ENCODE data around the gene KANSL1. TPM values are rescaled to one million over a fixed set of nuclear protein-coding genes. Genes with fewer than 3 reads are reported as not detected.

Gene KANSL1
- polyA plus RNA-seq, 1 of the 3 experiments (the other 2 are of a cell fraction) = 10.0 TPM

DNA sequence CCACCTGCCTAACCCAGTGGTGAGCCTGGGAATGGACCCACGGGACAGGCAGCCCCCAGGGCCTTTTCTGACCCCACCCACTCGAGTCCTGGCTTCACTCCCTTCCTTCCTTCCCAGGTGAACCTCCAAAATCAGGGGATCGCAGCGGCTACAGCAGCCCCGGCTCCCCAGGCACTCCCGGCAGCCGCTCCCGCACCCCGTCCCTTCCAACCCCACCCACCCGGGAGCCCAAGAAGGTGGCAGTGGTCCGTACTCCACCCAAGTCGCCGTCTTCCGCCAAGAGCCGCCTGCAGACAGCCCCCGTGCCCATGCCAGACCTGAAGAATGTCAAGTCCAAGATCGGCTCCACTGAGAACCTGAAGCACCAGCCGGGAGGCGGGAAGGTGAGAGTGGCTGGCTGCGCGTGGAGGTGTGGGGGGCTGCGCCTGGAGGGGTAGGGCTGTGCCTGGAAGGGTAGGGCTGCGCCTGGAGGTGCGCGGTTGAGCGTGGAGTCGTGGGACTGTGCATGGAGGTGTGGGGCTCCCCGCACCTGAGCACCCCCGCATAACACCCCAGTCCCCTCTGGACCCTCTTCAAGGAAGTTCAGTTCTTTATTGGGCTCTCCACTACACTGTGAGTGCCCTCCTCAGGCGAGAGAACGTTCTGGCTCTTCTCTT lies 196.8 kb downstream of the KANSL1 start:
- CTCF ChIA-PET = no interaction called here
- Histone ChIP-seq H3K4me1 (ENCODE audit: control insufficient read depth in 1 of 2, insufficient read depth in 2 of 2, low read depth in 1 of 2, low read length in 1 of 2) (no peaks in the 10 kb centered on the region; a peak in 1 of 4 replicates), H3K27me3 (ENCODE audit: insufficient read depth) (no peaks in the 10 kb centered on the region), H3K9me3 (no peaks in the 10 kb centered on the region), H3K79me2 (ENCODE audit: insufficient read depth) (no peaks in the 10 kb centered on the region), H2AFZ (ENCODE audit: low read depth) (no peak overlapping the region), H3K27ac (ENCODE audit: low read depth in 2 of 2, low read length in 1 of 2) (no peak overlapping the region), H3F3A (replicated peaks; ENCODE audit: insufficient read depth) (no peaks in the 10 kb centered on the region), H3K4me2 (no peak overlapping the region), H3K4me3 (ENCODE audit: low read depth in 2 of 2, low read length in 1 of 2) (no peak overlapping the region), H3K36me3 (replicated peaks in 1 of 2; ENCODE audit: control insufficient read depth in 1 of 2, insufficient read depth in 2 of 2, low read length in 1 of 2) (no peaks in the 10 kb centered on the region), H3K9ac (no peak overlapping the region), H4K20me1 (ENCODE audit: insufficient read depth) (no peaks in the 10 kb centered on the region), H3K9me2 (no peaks in the 10 kb centered on the region)
- POLR2A ChIA-PET = no interaction called here
- WGBS (ENCODE audit: low lambda C conversion rate) = 81% methylated on average over 27 of the region's 31 CpGs
- TF ChIP-seq FOXJ3 (CRISPR knock-in tag; IDR thresholded peaks at IDR 0.05) (no peak), YY1 (IDR thresholded peaks at IDR 0.05; ENCODE audit: low read depth) (no peak), FOXM1 (IDR thresholded peaks at IDR 0.05; ENCODE audit: low read depth) (no peak), TEAD4 (IDR thresholded peaks at IDR 0.05; ENCODE audit: borderline replicate concordance, insufficient read depth) (no peak), CHD2 (IDR thresholded peaks at IDR 0.05; ENCODE audit: low read length, partially characterized antibody) (no peak), JUND (IDR thresholded peaks at IDR 0.05) (no peak), POLR2AphosphoS5 (IDR thresholded peaks at IDR 0.05; ENCODE audit: low read depth, low read length) (no peak)
- TF ChIP-seq, protein P1, sequence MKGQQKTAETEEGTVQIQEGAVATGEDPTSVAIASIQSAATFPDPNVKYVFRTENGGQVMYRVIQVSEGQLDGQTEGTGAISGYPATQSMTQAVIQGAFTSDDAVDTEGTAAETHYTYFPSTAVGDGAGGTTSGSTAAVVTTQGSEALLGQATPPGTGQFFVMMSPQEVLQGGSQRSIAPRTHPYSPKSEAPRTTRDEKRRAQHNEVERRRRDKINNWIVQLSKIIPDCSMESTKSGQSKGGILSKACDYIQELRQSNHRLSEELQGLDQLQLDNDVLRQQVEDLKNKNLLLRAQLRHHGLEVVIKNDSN (IDR thresholded peaks at IDR 0.05; ENCODE audit: borderline replicate concordance, low read depth) = no peak
- TF ChIP-seq, protein P2, sequence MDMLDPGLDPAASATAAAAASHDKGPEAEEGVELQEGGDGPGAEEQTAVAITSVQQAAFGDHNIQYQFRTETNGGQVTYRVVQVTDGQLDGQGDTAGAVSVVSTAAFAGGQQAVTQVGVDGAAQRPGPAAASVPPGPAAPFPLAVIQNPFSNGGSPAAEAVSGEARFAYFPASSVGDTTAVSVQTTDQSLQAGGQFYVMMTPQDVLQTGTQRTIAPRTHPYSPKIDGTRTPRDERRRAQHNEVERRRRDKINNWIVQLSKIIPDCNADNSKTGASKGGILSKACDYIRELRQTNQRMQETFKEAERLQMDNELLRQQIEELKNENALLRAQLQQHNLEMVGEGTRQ (IDR thresholded peaks at IDR 0.05; ENCODE audit: borderline replicate concordance, low read depth, low read length) = no peak
- TF ChIP-seq, protein P3, sequence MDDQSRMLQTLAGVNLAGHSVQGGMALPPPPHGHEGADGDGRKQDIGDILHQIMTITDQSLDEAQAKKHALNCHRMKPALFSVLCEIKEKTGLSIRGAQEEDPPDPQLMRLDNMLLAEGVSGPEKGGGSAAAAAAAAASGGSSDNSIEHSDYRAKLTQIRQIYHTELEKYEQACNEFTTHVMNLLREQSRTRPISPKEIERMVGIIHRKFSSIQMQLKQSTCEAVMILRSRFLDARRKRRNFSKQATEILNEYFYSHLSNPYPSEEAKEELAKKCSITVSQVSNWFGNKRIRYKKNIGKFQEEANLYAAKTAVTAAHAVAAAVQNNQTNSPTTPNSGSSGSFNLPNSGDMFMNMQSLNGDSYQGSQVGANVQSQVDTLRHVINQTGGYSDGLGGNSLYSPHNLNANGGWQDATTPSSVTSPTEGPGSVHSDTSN (IDR thresholded peaks at IDR 0.05) = no peak
- DNase-seq = no peak

DNA sequence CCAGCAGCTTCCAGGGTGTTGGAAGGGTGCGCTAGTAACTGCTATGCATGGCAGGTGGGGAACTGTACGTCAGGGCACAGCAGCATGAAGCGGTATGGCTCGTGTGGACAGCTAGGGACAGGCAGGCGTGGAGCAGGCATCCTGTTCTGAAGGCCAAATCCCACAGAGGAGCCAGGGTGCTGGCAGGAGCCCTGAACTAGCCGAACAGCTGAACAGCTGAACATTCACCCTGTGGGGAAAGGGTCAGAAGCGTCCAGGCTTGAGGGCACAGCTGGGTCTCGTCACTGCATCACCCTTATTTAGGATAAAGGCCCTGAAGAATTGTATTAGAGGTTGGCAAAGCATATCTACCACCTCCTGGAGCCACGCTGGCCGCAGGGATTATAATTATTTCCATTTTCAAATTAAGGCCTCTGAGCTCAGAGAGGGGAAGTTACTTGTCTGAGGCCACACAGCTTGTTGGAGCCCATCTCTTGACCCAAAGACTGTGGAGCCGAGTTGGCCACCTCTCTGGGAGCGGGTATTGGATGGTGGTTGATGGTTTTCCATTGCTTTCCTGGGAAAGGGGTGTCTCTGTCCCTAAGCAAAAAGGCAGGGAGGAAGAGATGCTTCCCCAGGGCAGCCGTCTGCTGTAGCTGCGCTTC lies 197.5 kb downstream of the KANSL1 start:
- Histone ChIP-seq H2AFZ (ENCODE audit: low read depth) (no peak overlapping the region), H3K4me1 (ENCODE audit: control insufficient read depth in 1 of 2, insufficient read depth in 2 of 2, low read depth in 1 of 2, low read length in 1 of 2) (peaks cover 0 to 4% of the 10 kb centered on the region in 2 experiments; a peak in 1 of 4 replicates), H3K4me2 (no peak overlapping the region), H3K79me2 (ENCODE audit: insufficient read depth) (no peaks in the 10 kb centered on the region), H3K36me3 (replicated peaks in 1 of 2; ENCODE audit: control insufficient read depth in 1 of 2, insufficient read depth in 2 of 2, low read length in 1 of 2) (no peaks in the 10 kb centered on the region), H3K27ac (ENCODE audit: low read depth in 2 of 2, low read length in 1 of 2) (no peak overlapping the region), H4K20me1 (ENCODE audit: insufficient read depth) (no peaks in the 10 kb centered on the region), H3K27me3 (ENCODE audit: insufficient read depth) (no peaks in the 10 kb centered on the region), H3K9ac (no peak overlapping the region), H3K9me2 (no peaks in the 10 kb centered on the region), H3F3A (replicated peaks; ENCODE audit: insufficient read depth) (no peaks in the 10 kb centered on the region), H3K4me3 (ENCODE audit: low read depth in 2 of 2, low read length in 1 of 2) (no peak overlapping the region), H3K9me3 (no peaks in the 10 kb centered on the region)
- ChIA-PET CTCF (interaction anchor here (1.2 kb wide), 1 partner anchor 197 kb away, joined by 3 read pairs; the partner anchor contains the start of gene KANSL1), POLR2A (no interaction called here)
- 76% methylated on average over 14 of the region's 14 CpGs for WGBS (ENCODE audit: low lambda C conversion rate)
- no peak for DNase-seq
- TF ChIP-seq, protein P2 (IDR thresholded peaks at IDR 0.05; ENCODE audit: borderline replicate concordance, low read depth, low read length) = no peak
- no peak for TF ChIP-seq YY1 (IDR thresholded peaks at IDR 0.05; ENCODE audit: low read depth)
- TF ChIP-seq, protein P4, sequence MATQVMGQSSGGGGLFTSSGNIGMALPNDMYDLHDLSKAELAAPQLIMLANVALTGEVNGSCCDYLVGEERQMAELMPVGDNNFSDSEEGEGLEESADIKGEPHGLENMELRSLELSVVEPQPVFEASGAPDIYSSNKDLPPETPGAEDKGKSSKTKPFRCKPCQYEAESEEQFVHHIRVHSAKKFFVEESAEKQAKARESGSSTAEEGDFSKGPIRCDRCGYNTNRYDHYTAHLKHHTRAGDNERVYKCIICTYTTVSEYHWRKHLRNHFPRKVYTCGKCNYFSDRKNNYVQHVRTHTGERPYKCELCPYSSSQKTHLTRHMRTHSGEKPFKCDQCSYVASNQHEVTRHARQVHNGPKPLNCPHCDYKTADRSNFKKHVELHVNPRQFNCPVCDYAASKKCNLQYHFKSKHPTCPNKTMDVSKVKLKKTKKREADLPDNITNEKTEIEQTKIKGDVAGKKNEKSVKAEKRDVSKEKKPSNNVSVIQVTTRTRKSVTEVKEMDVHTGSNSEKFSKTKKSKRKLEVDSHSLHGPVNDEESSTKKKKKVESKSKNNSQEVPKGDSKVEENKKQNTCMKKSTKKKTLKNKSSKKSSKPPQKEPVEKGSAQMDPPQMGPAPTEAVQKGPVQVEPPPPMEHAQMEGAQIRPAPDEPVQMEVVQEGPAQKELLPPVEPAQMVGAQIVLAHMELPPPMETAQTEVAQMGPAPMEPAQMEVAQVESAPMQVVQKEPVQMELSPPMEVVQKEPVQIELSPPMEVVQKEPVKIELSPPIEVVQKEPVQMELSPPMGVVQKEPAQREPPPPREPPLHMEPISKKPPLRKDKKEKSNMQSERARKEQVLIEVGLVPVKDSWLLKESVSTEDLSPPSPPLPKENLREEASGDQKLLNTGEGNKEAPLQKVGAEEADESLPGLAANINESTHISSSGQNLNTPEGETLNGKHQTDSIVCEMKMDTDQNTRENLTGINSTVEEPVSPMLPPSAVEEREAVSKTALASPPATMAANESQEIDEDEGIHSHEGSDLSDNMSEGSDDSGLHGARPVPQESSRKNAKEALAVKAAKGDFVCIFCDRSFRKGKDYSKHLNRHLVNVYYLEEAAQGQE (IDR thresholded peaks at IDR 0.05; ENCODE audit: low read depth, low read length) = no peak
- TF ChIP-seq GABPA (IDR thresholded peaks at IDR 0.05; ENCODE audit: low read depth) = no peak
- TF ChIP-seq EZH2phosphoT487 (IDR thresholded peaks at IDR 0.05; ENCODE audit: borderline replicate concordance, low read depth) = no peak
- TF ChIP-seq EP300 (IDR thresholded peaks at IDR 0.05; ENCODE audit: borderline replicate concordance in 1 of 2, low read depth in 1 of 2, low read length in 1 of 2) = no peak
- no peak for TF ChIP-seq MEF2A (IDR thresholded peaks at IDR 0.05; ENCODE audit: borderline replicate concordance, low read depth)
- TF ChIP-seq POLR2AphosphoS5 (IDR thresholded peaks at IDR 0.05; ENCODE audit: low read depth, low read length) = no peak
- no peak for TF ChIP-seq RAD21 (IDR thresholded peaks at IDR 0.05; ENCODE audit: low read length)
